CD14-positive monocyte (primary cell): Measurements from ENCODE around the gene PTTG2. TPM values are rescaled to one million over a fixed set of nuclear protein-coding genes. Genes with fewer than 3 reads are reported as not detected.

ENCODE experiments used
- DNase-seq, 3 donors: peaks; one replicate each; pipeline ENCODE4 v3.0.0-alpha.2; 2011 to 2022
- H2AFZ ChIP-seq: 2 replicates; pipeline ENCODE4 v1.6.0; 2012; ENCODE audit warnings: mild to moderate bottlenecking, low read depth, low read length, inconsistent platforms; ENCODE audit not compliant: insufficient read depth, poor library complexity, severe bottlenecking
- H3K27ac ChIP-seq, 2 donors: 1 replicate in 1 of 2; 2 replicates in 1 of 2; pipeline ENCODE4 v1.5.1; 2012 to 2013; ENCODE audit warnings: low read length in 2 of 2, control low read depth in 1 of 2, inconsistent platforms in 1 of 2, low read depth in 1 of 2, mild to moderate bottlenecking in 1 of 2
- H3K27me3 ChIP-seq, 2 donors: one replicate each; pipeline versions ENCODE4 v1.6.0 to v1.6.1; 2011 to 2013; ENCODE audit warnings: low read length in 2 of 2; ENCODE audit not compliant: control insufficient read depth in 2 of 2, insufficient read depth in 2 of 2
- H3K36me3 ChIP-seq, 2 donors: replicated peaks in 1 of 2; 1 replicate in 1 of 2; 2 replicates in 1 of 2; pipeline versions ENCODE4 v1.5.1 to v1.6.1; 2012 to 2013; ENCODE audit warnings: low read length in 2 of 2, control low read depth in 1 of 2, inconsistent platforms in 1 of 2, mild to moderate bottlenecking in 1 of 2; ENCODE audit not compliant: insufficient read depth in 2 of 2, control insufficient read depth in 1 of 2
- H3K4me1 ChIP-seq, 2 donors: 1 replicate in 1 of 2; 2 replicates in 1 of 2; pipeline versions ENCODE4 v1.5.1 to v1.6.1; 2012 to 2013; ENCODE audit warnings: low read length in 2 of 2, control low read depth in 1 of 2, inconsistent platforms in 1 of 2, mild to moderate bottlenecking in 1 of 2, moderate library complexity in 1 of 2; ENCODE audit not compliant: insufficient read depth in 2 of 2, control insufficient read depth in 1 of 2
- H3K4me2 ChIP-seq: replicated peaks from 2 replicates; pipeline ENCODE3; 2012; ENCODE audit warnings: low read length, moderate library complexity, mild to moderate bottlenecking; ENCODE audit not compliant: poor library complexity, severe bottlenecking; ENCODE audit errors: extremely low read depth
- H3K4me3 ChIP-seq, 3 experiments: fragments of 200-600 bp in 1 of 3; sonication (generic) in 1 of 3; replicated peaks in 1 of 3; 1 replicate in 2 of 3; 2 replicates in 1 of 3; pipeline ENCODE4 v1.5.1; 2011 to 2013; ENCODE audit warnings: low read length in 3 of 3, mild to moderate bottlenecking in 3 of 3, control low read depth in 2 of 3, low read depth in 2 of 3, inconsistent platforms in 1 of 3, moderate library complexity in 1 of 3
- H3K79me2 ChIP-seq: 2 replicates; pipeline ENCODE4 v1.6.0; 2012; ENCODE audit warnings: mild to moderate bottlenecking, control low read depth, inconsistent platforms, low read length, moderate library complexity; ENCODE audit not compliant: insufficient read depth
- H3K9ac ChIP-seq: 2 replicates; pipeline ENCODE4 v1.6.0; 2017; ENCODE audit warnings: low read length, mild to moderate bottlenecking; ENCODE audit not compliant: insufficient read depth, poor library complexity, severe bottlenecking
- H3K9me3 ChIP-seq, 2 donors: replicated peaks in 1 of 2; 1 replicate in 1 of 2; 2 replicates in 1 of 2; pipeline versions ENCODE4 v1.5.1 to v1.6.1; 2012 to 2013; ENCODE audit warnings: low read length in 2 of 2, control low read depth in 1 of 2; ENCODE audit not compliant: control insufficient read depth in 1 of 2, insufficient read depth in 1 of 2
- H4K20me1 ChIP-seq: 2 replicates; pipeline ENCODE4 v1.6.0; 2012; ENCODE audit warnings: mild to moderate bottlenecking, low read length, control low read depth, moderate library complexity; ENCODE audit not compliant: insufficient read depth
- H3K27ac Mint-ChIP-seq, 7 donors: one replicate each; pipeline ENCODE4 v1.8.0; 2020; ENCODE audit warnings: mild to moderate bottlenecking in 7 of 7, mixed read lengths in 7 of 7, moderate library complexity in 6 of 7, inconsistent platforms in 2 of 7
- H3K27me3 Mint-ChIP-seq, 3 donors: one replicate each; pipeline ENCODE4 v1.8.0; 2021 to 2022; ENCODE audit warnings: low read depth in 3 of 3, mild to moderate bottlenecking in 3 of 3, mixed read lengths in 3 of 3, moderate library complexity in 3 of 3, inconsistent platforms in 1 of 3
- H3K36me3 Mint-ChIP-seq, 2 donors: one replicate each; pipeline ENCODE4 v1.8.0; 2020; ENCODE audit warnings: mixed read lengths in 2 of 2, inconsistent platforms in 1 of 2, mild to moderate bottlenecking in 1 of 2
- H3K4me1 Mint-ChIP-seq: one replicate; pipeline ENCODE4 v1.8.0; 2020; ENCODE audit warnings: mild to moderate bottlenecking, mixed read lengths
- H3K4me3 Mint-ChIP-seq, 2 donors: one replicate each; pipeline ENCODE4 v1.8.0; 2020; ENCODE audit warnings: mild to moderate bottlenecking in 2 of 2, mixed read lengths in 2 of 2, moderate library complexity in 1 of 2
- H3K9me3 Mint-ChIP-seq, 7 donors: one replicate each; pipeline ENCODE4 v1.8.0; 2020 to 2022; ENCODE audit warnings: mixed read lengths in 7 of 7, mild to moderate bottlenecking in 6 of 7, moderate library complexity in 6 of 7, inconsistent platforms in 2 of 7
- CTCF ChIP-seq: fragments of 200-600 bp; IDR thresholded peaks from one replicate; pipeline ENCODE4 v1.8.0; 2022; ENCODE audit warnings: antibody characterized with exemption, mild to moderate bottlenecking
- WGBS: methylation state at CpG from one replicate; pipeline ENCODE4 v1.1.5; 2013; ENCODE audit warnings: missing lambda C conversion rate; ENCODE audit not compliant: insufficient coverage; 5-methylcytosine and 5-hydroxymethylcytosine counted together
- intact Hi-C, 2 donors: fragments of 100-400 bp; cut with micrococcal nuclease; formaldehyde crosslinking; loops; one replicate each; pipeline versions ENCODE4 v1.15.0 to v1.15.1; 2023
- polyA plus RNA-seq, 3 donors: library from polyadenylated mRNA; depleted of rRNA in 1 of 3; unstranded in 2 of 3; stranded (reverse) in 1 of 3; fragments of 300-500 nt in 2 of 3; fragments of >200 nt in 1 of 3; fragmentation: Illumina TruSeq in 2 of 3; gene quantifications; 1 replicate in 2 of 3; 2 replicates in 1 of 3; pipeline ENCODE4 v1.2.3, GENCODE V29; 2012 to 2021

PTTG2 gene
- polyA plus RNA-seq, 3 donors = 2.0 TPM; not detected in 2

- peaks cover 85% of the 10 kb centered on the region for H3K79me2 ChIP-seq
- no peak overlapping the region for H3K27ac ChIP-seq
- Mint-ChIP-seq H3K36me3 (peaks cover 3 to 9% of the 10 kb centered on the region in 2 donors), H3K4me1 (peaks cover 66% of the 10 kb centered on the region), H3K9me3 (no peaks in the 10 kb centered on the region), H3K27ac (no peak overlapping the region), H3K27me3 (no peaks in the 10 kb centered on the region), H3K4me3 (no peak overlapping the region)
- peaks cover 19 to 22% of the 10 kb centered on the region in 2 donors for H3K4me1 ChIP-seq
- H3K36me3 ChIP-seq = no peaks in the 10 kb centered on the region
- intact Hi-C loops = no loop called here
- no peak for DNase-seq
- WGBS = no CpG with 5 or more reads among the region's 1 CpG
- H4K20me1 ChIP-seq = peaks cover 59% of the 10 kb centered on the region
- no peak for TF ChIP-seq CTCF
- H3K27me3 ChIP-seq = no peaks in the 10 kb centered on the region
- no peak overlapping the region for H2AFZ ChIP-seq
- no peak overlapping the region for H3K4me2 ChIP-seq
- H3K9me3 ChIP-seq = no peaks in the 10 kb centered on the region
- H3K9ac ChIP-seq = no peak overlapping the region
- no peak overlapping the region for H3K4me3 ChIP-seq
These were observed 20.0 kb downstream of the PTTG2 start for GRCh38 chr4:37980246-37980645.

GRCh38 chr4:37981425-37981824 lies 21.2 kb downstream of the PTTG2 start:
- no peak for TF ChIP-seq CTCF
- H3K27me3 Mint-ChIP-seq = no peaks in the 10 kb centered on the region
- peaks cover 96% of the 10 kb centered on the region for H3K79me2 ChIP-seq
- no peak overlapping the region for H3K4me3 ChIP-seq
- 82% methylated on average over 4 of the region's 4 CpGs for WGBS
- no peak overlapping the region for H3K9ac ChIP-seq
- peak overlapping the region in 3 of 7 donors; percentile 11 to 55 (median 39) for H3K27ac Mint-ChIP-seq
- peak overlapping the region in 1 of 2 donors; percentile 20 for H3K27ac ChIP-seq
- H3K4me2 ChIP-seq = no peak overlapping the region
- no peaks in the 10 kb centered on the region for H3K9me3 ChIP-seq
- peak overlapping the region in 1 of 2 donors; percentile 39 for H3K4me3 Mint-ChIP-seq
- H4K20me1 ChIP-seq = peaks cover 59% of the 10 kb centered on the region
- peaks cover 20 to 28% of the 10 kb centered on the region in 2 donors for H3K4me1 ChIP-seq
- H3K36me3 Mint-ChIP-seq = peaks cover 3 to 10% of the 10 kb centered on the region in 2 donors
- H3K36me3 ChIP-seq = no peaks in the 10 kb centered on the region
- intact Hi-C loops = no loop called here
- DNase-seq = no peak
- peaks cover 68% of the 10 kb centered on the region for H3K4me1 Mint-ChIP-seq
- H2AFZ ChIP-seq = no peak overlapping the region
- no peaks in the 10 kb centered on the region for H3K27me3 ChIP-seq
- H3K9me3 Mint-ChIP-seq = no peaks in the 10 kb centered on the region
